CD4-positive, alpha-beta T cell treated with Interleukin-12 subunit alpha and Interleukin-12 subunit beta, for 1 hour (primary cell): Measurements from ENCODE around the gene SH3RF3.
A peak's percentile ranks its signal among the peaks of the same experiment; 100 is the strongest.

Source experiments
- DNase-seq: peaks from one replicate; pipeline ENCODE4 v3.0.0-alpha.2; 2020

Gene SH3RF3

DNA sequence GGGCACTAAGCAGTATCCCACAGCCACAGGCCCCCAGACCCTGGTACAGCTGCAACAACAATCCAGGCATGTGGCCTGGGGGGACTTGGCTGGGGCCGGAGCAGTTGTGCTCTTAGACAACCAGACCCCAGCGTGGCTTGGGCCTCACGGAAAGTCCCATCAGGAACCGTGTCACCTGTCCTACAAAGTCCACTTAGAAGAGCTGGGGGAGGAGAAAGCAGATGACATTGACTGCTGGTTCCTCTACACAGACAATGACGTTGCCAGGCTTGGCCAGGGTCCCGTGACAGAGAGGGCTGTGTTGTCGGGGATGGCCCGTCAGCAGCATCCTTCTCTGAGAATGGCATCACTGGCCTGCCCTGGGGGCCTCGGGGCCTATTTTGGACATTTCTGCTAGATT, 360.3 kb downstream of the SH3RF3 start:
- no peak for DNase-seq

- no peak for DNase-seq
Measured at GRCh38 chr2:109493176-109493935, 364.4 kb downstream of the SH3RF3 start.

DNA sequence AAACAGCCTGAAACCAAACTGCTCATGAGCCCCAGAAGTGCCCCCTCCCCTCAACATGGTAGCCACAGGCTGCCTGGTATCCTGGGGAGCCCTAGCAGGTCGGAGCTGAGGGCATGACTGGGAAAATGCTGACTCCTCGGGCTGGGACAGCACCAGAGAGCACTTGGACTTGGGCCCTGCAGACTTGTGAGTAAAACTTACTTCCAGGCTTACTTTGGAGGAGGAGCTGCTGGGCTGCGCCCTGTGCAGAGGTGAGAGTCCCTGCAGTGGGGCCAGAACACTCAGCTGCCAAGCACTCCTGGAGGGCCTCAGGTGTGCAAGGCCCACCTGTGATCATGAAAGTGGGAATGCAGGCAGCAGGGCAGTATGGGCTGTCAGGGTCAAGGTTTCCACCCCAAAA, 365.3 kb downstream of the SH3RF3 start:
- DNase-seq, result no peak

GRCh38 chr2:109497463-109497862, 368.5 kb downstream of the SH3RF3 start:
- no peak for DNase-seq

DNA sequence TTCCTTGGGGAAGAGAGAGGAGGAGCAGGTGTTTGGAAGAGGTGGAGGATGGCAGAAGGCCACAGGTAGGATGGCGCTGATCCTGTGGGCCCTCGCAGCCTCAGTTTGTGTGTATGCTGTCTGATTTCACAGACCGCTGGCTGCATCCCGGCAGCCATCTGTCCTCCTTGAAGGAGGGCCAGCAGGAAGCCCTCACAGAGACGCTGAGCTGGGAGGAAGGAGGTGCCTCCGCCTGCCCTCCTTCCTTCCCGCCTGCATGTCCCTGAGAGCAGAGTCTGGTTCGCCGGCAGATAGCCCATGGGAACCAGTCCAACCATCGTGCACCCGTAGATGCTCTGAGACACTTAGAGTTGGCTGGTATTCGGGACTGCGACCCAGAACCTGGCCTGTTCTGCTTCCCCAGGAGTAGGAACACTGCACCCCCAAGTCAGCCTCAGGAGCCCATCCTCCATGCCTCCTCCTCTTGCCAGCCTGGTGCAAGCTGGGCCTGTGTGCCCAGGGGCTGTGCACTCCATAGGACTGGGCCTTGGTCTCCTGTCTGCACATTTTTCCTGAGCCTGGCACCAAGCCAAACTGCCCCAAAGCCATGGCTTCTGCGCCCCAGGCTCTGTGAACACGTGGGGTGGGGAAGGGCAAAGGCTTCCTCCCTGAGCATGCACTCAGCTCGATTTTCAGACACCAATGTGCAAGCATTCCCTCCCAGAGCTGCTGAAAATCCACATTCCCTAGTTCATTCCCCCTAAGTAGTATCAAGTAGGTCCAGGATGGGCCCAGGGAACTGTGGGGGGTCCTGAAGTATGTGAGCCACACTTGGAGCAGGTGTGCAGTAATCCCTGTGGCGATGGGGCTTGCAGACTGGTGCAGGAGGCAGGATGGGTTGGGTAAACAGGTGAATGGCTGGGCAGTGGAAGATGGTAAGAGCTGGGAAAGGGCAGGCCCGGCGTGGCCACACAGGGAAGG, 369.2 kb downstream of the SH3RF3 start:
- no peak for DNase-seq

GRCh38 chr2:109498906-109499305, 369.9 kb downstream of the SH3RF3 start:
- DNase-seq, result no peak

DNA sequence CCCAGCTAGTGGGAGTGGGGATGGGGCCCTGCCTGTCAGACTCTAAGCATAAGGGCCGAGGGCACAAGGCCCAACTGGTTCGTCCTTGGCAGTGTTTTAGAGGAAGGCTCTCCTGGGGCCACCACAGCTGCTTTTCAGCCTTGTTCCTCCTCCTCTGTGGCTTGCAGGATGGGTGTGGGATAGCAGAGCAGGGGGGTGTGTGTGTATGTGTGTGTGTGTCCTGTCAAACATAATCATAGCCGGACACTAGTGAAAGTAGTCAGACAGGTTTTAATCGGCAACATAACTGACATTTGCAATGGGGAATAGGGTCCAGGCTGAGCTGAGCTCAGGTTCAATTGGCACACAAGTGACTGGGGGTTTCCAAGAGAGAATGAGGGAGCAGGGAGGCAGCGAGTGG, 370.6 kb downstream of the SH3RF3 start:
- DNase-seq, result no peak

GRCh38 chr2:109500910-109501309, 371.9 kb downstream of the SH3RF3 start:
- no peak for DNase-seq

DNA sequence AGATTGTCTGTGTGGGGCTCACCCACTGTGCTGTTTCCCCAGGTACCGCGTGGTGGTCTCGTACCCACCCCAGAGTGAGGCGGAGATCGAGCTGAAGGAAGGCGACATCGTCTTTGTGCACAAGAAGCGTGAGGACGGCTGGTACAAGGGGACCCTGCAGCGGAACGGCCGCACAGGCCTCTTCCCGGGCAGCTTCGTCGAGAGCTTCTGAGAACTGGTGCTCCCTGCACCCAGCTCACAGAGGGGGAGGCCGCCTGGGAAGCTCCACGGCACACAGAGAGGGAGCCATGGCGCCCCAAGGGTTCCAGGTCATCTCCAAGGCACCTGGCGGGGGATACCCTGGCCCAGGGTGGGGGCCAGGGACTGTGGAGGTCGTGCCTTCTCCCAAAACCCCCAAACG, 372.5 kb downstream of the SH3RF3 start:
- no peak for DNase-seq

DNA sequence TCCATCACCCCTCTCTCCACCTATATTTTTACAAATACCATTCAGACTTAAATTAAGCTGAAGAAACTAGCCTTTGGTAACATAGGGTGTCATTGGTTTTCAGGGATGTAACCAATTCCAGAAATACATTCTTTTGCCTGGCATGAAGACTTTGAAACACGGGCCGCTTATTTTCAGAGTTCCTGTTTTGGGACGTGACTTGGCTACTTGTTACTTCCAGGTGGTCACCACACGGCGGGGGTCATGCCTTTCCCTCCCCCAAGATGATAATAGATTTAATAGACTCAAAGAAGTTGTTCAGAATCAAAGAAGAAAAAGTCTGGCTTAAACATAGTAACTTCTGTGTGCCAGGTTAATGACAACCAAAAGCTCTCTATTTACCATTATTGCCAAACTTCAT, 374.2 kb downstream of the SH3RF3 start:
- no peak for DNase-seq

DNA sequence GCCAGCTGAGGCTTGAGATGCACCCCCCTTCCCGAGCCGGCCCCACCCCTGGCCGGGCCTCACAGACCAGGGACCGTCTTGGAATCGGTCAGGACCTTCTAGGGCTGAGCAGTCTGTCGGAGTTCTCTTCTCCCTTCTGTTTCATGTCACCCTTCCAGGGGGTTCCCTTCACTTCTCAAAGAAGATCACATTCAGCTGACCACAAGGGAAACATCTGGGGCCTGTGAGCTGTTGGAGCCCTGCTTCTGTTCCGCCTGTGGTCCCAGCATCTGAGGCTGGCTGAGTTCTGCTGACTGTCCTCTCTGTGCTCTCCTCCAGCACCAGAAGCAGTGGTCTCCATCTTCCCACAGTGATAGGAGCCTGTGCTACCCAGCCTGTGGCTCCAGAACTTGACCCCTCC, 378.2 kb downstream of the SH3RF3 start:
- DNase-seq, result no peak

GRCh38 chr2:109507828-109508227, 378.8 kb downstream of the SH3RF3 start:
- no peak for DNase-seq

DNA sequence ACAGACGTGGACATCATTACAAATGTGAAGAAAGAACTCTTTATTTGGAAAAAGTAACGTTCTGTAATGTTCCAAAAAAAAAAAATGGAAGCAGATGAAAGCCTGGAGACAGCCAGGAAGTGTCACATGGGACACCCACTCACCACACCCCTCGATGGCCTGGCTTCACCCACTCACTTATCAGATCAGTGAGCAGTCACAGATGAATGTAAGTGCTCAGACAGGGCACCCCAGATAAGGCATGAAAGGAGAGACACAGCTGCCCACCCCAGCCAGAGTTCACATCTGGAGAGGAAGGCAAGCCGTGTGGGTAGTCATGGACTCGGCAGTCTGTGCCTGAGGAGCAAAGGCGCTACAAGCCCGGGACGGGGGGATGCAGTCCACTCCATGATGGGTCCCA, 379.6 kb downstream of the SH3RF3 start:
- no peak for DNase-seq

DNA sequence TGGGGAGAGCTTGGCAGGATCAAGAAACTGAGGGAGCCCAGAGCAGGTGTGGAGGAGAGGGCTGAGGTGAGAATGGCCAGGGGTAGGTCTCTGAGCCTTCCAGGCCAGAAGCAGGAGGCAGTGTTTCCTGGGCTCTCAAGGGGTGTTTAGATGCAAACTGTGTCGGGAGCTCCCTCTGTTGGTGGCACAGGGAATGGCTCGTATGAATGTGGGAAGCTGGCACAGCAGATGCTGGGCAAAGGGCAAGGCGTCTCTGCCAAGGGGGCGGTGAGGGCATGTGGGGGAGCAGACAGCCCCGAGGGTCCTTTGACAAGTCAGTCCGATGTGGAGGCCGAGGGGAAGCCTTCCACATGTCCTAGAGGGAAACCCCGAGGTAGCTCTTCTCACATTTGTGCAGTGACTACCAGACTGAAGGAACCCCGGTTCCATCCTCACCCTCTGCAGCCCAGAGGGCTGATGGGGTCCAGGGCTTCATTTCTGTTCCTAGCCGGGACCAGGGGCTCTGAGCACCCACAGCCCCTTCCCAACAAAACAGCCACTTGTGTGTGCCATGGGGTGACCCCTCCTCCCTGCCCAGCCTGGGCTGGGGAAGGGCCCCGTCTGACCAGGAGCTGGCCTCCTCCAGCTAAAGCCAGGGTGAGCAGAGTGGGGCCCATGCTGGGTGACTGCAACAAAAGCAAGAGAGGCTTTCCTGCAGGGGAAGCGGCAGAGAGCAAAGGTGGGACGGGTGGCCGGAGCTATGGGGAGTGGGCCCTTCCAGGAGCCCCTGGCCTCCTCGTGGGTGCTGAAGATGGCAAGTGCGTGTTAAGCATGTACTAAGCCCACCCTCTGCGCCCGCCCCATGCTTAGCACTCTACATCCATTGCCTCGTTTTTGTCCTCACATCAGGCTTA, 381.4 kb downstream of the SH3RF3 start:
- peak; percentile 74 for DNase-seq

- no peak for DNase-seq
Measured at GRCh38 chr2:109511168-109511567, 382.2 kb downstream of the SH3RF3 start.

DNA sequence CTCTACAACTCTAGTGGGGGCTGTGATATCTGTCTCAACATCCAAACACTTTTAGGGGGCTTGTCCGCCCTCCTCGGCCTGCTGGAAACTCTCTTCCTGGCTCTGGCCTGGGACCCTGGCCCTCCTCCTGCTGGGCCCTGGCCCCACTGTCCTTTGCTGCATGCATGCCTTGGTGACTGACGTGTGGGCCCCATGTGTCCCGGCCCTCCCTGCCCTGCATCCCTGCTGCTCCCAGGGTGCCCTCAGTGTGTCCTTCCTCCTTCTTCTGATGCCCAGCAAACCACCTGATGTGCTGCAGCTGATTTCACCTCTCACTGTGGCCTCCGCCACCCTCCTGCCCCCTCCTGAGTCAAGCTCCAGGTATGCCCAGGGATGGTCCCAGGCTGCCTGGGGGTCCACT, 383.1 kb downstream of the SH3RF3 start:
- no peak for DNase-seq

DNA sequence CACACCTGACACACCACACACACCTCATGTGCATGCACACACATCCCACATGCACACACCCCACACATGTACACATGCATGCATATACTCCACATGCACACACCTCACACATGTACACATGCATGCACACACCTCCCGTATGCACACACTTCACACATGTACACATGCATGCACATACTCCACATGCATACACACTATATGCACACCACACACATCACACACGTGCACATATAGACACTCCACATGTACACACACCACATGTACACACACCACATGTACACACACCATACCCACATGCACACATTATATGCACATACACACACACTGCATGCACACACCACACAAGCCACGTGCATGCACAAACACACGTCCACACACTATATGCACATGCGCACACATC, 384.2 kb downstream of the SH3RF3 start:
- DNase-seq, result no peak

DNA sequence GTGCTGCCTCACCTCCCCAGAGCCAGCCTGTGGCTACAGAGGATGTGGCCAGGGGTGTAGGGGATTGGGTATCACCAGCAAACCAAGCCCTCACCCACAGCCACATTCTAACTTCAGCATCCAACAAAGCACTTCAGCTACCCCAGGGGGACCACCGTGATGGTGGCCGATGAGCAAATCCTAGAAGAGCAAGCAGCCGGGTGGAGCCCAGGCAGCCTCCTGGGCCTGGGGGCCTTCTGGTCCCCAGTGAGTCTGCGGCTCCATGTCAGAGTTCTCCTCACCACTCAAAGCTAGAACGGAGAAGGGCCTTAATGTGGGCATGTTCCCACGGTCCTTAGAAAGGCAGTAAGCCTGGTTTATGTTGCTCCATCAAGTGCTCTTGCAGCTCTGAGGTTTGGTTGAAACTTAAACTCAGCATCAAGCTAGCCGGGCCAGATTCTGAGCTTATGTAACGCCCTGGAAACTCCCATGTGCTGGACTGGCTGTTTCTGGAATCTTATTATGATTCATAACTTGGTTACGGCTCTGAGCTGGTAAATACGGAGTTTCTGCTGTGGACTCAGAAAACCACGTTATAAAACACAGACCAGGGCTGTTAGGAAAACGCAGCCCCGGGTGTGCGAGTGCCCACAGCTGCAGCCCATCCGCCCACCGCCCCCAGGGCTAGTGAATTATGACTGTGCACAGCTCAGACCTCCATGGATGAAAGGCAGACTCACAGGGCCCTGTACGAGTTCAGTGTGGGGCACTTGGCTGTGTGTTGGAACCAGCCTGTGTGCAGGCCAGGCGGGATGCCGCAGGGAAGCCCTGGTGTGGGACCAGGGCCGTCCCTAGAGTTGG, 385.0 kb downstream of the SH3RF3 start:
- no peak for DNase-seq

DNA sequence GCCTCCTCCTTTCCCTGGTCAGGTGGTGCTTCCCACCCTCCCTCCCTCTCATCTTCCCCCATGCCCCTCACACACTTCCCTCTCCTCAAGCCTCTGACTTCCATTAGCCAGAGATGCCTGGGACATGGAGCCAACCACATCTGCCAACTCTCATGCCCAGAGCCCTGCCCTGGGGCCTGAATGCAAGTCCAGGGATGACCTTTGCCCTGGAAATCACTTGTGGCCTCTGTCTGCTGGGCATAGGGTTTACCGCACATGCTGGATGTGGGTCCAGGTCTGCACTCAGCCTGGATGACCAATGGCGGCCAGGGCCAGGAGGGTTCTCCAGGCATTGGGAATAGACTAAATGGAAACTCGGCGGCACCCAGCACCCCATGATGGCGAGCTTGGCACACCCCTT, 385.9 kb downstream of the SH3RF3 start:
- DNase-seq, result no peak

DNA sequence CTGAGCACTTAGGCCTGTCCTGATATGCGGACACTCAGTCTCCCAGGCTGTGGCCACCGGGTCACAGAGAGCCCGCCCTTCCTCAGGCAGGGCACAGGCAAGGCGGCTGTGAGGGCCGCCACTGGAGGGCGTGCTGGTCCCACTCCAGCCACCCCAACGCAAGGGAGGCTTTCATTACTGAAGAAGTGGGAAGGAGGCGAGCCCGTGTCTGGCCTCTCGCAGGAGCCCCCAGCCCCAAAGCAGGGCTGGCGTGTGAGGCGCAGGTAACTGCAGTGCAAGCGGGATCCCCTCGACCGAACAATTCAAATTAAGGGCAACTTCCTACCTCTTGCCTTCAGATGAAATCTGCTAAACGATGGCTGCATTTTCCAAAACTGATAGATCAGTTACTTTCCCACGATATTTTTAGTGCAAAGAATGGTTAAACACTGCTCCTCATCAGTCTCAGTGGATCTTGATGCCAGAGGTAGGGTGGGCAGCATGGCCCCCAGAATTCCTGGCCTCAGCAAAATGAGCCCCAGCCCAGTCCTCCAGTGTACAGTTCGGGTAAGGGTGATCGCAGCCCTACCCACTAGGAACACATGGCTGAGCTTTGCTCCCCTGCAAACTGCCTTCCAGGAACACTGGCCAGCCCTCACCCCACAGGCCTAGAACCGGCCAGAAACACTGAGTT, 387.6 kb downstream of the SH3RF3 start:
- no peak for DNase-seq

GRCh38 chr2:109517118-109517889, 388.3 kb downstream of the SH3RF3 start:
- DNase-seq, result no peak
